SK-N-SH treated with all-trans-retinoic acid at 6 μM for 48 hours (cell line): ENCODE data around the gene TSHZ2.

Experiments
- ARNTL ChIP-seq: fragments of 450-650 bp; formaldehyde crosslinking; IDR thresholded peaks from 2 replicates; pipeline ENCODE4 v1.5.0; 2020; ENCODE audit warnings: low read depth, mild to moderate bottlenecking, moderate library complexity, borderline replicate concordance
- BACH2 ChIP-seq: fragments of 250-450 bp; sonication (Bioruptor Pico); IDR thresholded peaks from 2 replicates; pipeline ENCODE4 v1.9.0; 2021; ENCODE audit warnings: mild to moderate bottlenecking, borderline replicate concordance
- CSDC2 ChIP-seq: fragments of 250-450 bp; sonication (Bioruptor Pico); IDR thresholded peaks from 2 replicates; pipeline ENCODE4 v1.5.0; 2020; ENCODE audit warnings: mild to moderate bottlenecking, moderate library complexity
- ESRRG ChIP-seq: fragments of 250-450 bp; sonication (Bioruptor Pico); IDR thresholded peaks from 2 replicates; pipeline ENCODE4 v1.6.1; 2021; ENCODE audit warnings: mild to moderate bottlenecking
- GLIS3 ChIP-seq: fragments of 250-450 bp; sonication (Bioruptor Pico); IDR thresholded peaks from 2 replicates; pipeline ENCODE4 v1.5.0; 2020; ENCODE audit warnings: mild to moderate bottlenecking, moderate library complexity
- SNAI2 ChIP-seq: fragments of 250-450 bp; sonication (Bioruptor Pico); IDR thresholded peaks from 2 replicates; pipeline ENCODE4 v1.5.0; 2020; ENCODE audit warnings: mild to moderate bottlenecking, moderate library complexity
- ZFP30 ChIP-seq: fragments of 450-650 bp; formaldehyde crosslinking; IDR thresholded peaks from 2 replicates; pipeline ENCODE4 v1.5.0; 2022; ENCODE audit warnings: mild to moderate bottlenecking, moderate library complexity
- ZNF70 ChIP-seq: fragments of 450-650 bp; formaldehyde crosslinking; IDR thresholded peaks from 2 replicates; pipeline ENCODE4 v1.5.0; 2020; ENCODE audit warnings: mild to moderate bottlenecking, moderate library complexity
- ZNF8 ChIP-seq: fragments of 450-650 bp; formaldehyde crosslinking; IDR thresholded peaks from 2 replicates; pipeline ENCODE4 v1.5.0; 2020; ENCODE audit warnings: mild to moderate bottlenecking, moderate library complexity
- TF ChIP-seq, protein P1 (sequence below): fragments of 250-450 bp; sonication (Bioruptor Pico); IDR thresholded peaks from 2 replicates; pipeline ENCODE4 v1.5.1; 2020; ENCODE audit warnings: low read depth, mild to moderate bottlenecking, moderate library complexity
- TF ChIP-seq, protein P2 (sequence below): fragments of 250-450 bp; sonication (Bioruptor Pico); IDR thresholded peaks from 2 replicates; pipeline ENCODE4 v1.8.0; 2020; ENCODE audit warnings: mild to moderate bottlenecking, moderate library complexity, borderline replicate concordance

DNA sequence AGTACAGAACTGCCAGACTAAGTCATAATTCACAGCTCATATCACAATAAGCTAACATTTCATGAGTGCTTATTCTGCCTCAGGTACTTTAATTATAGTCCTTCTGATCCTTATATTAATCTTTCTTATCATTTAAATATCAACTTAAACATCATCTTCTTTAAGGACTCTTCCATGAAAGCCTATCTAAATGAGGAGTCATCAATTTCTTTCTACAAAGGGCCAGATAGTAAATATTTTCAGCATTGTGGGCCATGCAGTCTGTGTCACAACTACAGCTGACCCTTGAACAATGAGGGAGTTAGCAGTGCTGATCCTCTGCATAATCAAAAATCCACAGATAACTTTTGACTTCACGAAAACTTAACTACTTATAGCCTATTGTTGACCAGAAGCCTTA is 306.4 kb downstream of the TSHZ2 start:
- TF ChIP-seq ARNTL, result no peak
- TF ChIP-seq CSDC2, result no peak
- TF ChIP-seq GLIS3 (CRISPR knock-in tag), result no peak
- no peak for TF ChIP-seq BACH2
- no peak for TF ChIP-seq ESRRG (CRISPR knock-in tag)
- TF ChIP-seq SNAI2, result no peak
- no peak for TF ChIP-seq ZNF70 (CRISPR knock-in tag)
- TF ChIP-seq, protein P1, sequence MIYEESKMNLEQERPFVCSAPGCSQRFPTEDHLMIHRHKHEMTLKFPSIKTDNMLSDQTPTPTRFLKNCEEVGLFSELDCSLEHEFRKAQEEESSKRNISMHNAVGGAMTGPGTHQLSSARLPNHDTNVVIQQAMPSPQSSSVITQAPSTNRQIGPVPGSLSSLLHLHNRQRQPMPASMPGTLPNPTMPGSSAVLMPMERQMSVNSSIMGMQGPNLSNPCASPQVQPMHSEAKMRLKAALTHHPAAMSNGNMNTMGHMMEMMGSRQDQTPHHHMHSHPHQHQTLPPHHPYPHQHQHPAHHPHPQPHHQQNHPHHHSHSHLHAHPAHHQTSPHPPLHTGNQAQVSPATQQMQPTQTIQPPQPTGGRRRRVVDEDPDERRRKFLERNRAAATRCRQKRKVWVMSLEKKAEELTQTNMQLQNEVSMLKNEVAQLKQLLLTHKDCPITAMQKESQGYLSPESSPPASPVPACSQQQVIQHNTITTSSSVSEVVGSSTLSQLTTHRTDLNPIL (CRISPR knock-in tag), result no peak
- no peak for TF ChIP-seq ZFP30 (CRISPR knock-in tag)
- TF ChIP-seq, protein P2, sequence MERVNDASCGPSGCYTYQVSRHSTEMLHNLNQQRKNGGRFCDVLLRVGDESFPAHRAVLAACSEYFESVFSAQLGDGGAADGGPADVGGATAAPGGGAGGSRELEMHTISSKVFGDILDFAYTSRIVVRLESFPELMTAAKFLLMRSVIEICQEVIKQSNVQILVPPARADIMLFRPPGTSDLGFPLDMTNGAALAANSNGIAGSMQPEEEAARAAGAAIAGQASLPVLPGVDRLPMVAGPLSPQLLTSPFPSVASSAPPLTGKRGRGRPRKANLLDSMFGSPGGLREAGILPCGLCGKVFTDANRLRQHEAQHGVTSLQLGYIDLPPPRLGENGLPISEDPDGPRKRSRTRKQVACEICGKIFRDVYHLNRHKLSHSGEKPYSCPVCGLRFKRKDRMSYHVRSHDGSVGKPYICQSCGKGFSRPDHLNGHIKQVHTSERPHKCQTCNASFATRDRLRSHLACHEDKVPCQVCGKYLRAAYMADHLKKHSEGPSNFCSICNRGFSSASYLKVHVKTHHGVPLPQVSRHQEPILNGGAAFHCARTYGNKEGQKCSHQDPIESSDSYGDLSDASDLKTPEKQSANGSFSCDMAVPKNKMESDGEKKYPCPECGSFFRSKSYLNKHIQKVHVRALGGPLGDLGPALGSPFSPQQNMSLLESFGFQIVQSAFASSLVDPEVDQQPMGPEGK (CRISPR knock-in tag), result no peak
- TF ChIP-seq ZNF8 (CRISPR knock-in tag), result no peak
